Cardiac septum (tissue), 1 donor: ENCODE measurements around the gene AP2A2. TPM values are rescaled to one million over a fixed set of nuclear protein-coding genes. Genes with fewer than 3 reads are reported as not detected.

Experiments
- DNase-seq: peaks from one replicate; pipeline ENCODE4 v3.0.0-alpha.2; 2020; ENCODE audit warnings: low spot score
- intact Hi-C: fragments of 100-400 bp; cut with DNase I; formaldehyde crosslinking; loops from one replicate; pipeline ENCODE4 v1.14.0; 2022
- total RNA-seq: library from RNA; stranded (reverse); fragmentation: NEBNext Ultra II Directional; extraction: Animal tissue kit (Norgen Biotek cat#: 25700); gene quantifications from one replicate; pipeline ENCODE4 v1.2.1, GENCODE V29; 2021
- donor health status: DM: no; HTN: no; CAD: no.

AP2A2 gene
- total RNA-seq, 1 donor from 2014 or later = 40.3 TPM

DNA sequence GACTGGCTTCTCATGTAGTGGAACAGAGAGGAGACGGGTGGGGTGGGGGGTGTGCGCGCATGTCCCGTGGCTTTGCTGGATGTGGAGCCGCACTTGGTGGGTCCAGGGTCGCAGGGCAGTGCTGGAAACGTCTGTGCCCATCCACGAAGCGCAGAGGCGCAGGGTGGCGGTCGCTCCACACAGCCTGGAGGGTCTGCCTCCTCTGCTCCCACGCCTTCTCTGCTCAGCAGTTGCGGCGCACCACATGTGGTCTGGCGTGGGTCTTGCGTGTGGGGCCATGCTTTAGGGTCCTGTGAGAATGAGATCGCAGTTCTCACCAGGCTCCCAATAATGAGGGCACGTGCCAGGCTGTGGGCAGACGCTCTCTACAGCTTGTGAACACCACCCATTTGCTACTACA lies 60.2 kb downstream of the AP2A2 start:
- intact Hi-C loops = no loop called here
- no peak for DNase-seq

DNA sequence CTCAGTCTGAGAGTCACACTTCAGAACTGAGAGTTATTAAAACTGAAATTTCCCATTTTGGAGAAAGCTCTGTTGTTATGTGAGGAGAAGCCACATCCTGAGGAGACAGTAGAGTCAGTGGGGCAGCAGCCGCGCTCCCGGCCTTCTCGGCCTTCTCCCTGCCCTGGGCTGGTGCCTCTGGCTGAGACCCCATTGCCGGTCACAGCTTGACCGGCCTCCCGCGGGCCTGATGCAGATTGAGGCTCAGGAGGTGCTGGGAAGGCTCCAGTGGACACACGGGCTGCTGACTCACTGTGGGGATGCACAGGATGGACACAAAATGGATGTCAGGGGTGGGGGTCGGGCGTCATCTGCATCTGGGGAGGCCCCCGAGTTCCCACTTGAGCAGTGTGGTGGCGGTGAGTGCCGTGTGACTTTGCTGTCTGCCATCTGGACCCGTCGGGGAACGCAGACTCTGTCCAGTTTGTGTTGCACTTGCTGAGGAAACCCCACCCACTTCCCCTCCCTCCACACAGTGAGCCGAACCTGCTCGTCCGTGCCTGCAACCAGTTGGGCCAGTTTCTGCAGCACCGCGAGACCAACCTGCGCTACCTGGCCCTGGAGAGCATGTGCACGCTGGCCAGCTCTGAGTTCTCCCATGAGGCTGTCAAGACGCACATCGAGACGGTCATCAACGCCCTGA lies 60.7 kb downstream of the AP2A2 start:
- no peak for DNase-seq
- intact Hi-C loops = no loop called here

DNA sequence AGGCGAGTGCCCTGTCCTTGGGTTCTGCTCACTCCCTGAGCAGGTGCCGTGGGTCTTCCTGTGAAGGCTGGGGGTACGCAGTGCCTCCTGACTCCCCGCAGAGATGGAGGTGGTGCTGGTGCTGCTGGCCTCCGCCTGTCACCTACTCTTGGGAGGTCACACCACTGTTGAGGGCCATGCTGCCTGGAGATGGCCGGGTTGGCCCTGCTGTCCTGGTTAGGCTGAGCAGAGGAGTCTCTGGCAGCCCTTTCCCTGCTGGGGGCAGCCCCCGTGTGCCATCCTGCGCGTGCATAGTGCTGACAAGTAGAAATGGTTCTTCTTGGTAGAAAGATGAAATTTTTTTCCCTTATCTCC lies 61.3 kb downstream of the AP2A2 start:
- no peak for DNase-seq
- intact Hi-C loops = no loop called here

DNA sequence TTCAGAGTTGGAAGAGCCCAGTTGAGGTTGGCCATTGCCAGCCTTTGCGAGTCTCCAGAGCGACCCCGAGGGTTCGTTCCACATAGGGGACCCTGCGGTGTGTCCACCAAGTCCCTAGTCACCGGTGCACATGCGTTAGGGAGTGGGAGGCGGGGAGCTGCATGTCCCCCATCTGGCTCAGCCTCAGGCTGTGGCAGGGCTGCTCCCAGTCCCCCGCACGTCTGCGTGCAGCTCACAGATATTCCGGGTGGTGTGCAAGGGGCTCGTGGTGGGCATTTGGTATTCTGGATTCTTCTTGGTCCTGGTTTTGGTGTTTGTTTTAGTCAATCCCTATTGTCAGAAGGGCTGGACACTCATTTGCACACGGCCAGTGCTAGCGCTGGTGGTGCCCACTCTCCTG lies 62.0 kb downstream of the AP2A2 start:
- intact Hi-C loops = no loop called here

DNA sequence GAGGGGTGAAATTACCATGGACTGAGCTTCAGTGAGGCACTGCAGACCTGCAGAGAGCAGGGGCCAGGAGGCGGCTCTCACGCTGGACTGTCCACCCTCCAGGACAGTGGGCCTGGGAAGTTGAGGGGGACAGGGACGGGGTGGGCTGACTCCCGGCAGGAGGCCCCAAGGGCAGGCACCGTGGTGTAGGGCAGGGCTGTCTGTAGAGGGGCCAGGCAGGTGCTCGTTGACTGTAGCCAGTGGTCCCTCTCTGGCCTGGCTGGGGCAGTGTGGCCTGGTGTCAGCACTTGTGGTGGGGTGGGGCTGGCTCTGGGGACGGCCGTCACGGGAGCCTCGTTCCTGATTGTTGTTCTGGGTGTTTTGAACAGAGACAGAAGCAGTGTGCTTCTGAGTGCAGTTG lies 64.4 kb downstream of the AP2A2 start:
- no peak for DNase-seq
- intact Hi-C loops = no loop called here

More for the DNA sequence above, 62.0 kb downstream of the AP2A2 start:
- no peak for DNase-seq

DNA sequence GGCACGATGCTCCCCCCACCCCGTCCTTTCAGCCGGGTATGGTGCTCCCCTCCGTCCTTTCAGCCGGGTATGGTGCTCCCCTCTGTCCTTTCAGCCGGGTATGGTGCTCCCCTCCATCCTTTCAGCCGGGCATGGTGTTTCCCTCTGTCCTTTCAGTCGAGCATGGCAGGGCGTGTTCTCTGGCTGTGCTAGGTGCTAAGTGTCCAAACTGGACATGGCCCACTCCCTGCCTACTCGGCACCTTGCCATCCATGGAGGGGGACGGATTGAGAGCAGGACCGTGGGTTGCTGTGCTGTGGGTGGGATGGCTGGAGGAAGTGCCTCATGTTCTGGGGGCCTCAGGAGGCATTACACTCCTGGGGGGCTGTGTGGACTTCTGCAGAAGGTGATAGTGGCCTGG lies 65.4 kb downstream of the AP2A2 start:
- intact Hi-C loops = no loop called here
- DNase-seq = no peak

DNA sequence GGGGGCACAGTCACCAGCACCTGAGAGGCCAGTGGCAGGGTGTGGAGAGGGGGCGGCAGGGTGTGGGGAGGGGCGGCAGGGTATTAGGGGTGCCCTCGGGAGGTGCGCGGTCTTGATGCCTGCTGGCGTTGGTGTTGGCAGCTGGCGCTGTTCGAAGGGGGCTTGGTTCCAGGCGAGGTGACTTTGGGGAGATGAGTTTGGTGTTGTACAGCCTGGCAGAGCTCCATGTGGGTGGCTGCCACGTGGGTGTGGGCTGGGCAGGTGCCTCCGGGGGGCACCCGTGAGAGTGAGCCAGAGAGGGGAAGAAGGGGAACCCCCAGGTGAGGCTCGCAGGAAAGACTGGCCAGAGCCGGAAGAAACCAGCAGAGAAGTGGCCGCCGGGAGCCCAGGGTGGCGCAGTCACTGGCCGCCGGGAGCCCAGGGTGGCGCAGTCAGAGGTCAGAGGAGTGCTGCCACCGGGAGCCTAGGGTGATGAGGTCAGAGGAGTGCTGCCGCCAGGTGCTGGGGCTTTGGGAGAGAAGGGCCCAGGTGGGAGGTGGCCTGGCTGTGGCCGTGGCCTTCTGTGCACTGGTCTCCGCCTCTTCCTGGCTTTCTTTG lies 66.1 kb downstream of the AP2A2 start:
- DNase-seq = no peak
- intact Hi-C loops = no loop called here

DNA sequence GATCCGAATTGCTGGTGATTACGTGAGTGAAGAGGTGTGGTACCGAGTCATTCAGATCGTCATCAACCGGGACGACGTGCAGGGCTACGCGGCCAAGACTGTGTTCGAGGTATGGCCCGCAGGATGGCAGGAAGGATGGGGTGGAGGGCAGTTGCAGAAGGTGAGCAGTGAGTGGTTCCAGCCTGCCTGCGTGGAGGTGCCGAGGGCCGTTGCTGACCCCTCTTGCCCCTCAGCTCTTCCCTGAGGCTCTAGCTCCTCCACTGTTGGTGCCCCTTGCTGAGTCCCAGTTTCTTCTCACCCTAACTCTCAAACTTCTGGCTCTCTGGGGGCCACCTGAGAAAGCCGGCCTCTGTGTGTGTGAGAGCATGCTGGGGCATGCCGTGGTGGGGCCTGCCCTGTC lies 66.9 kb downstream of the AP2A2 start:
- intact Hi-C loops = no loop called here

DNA sequence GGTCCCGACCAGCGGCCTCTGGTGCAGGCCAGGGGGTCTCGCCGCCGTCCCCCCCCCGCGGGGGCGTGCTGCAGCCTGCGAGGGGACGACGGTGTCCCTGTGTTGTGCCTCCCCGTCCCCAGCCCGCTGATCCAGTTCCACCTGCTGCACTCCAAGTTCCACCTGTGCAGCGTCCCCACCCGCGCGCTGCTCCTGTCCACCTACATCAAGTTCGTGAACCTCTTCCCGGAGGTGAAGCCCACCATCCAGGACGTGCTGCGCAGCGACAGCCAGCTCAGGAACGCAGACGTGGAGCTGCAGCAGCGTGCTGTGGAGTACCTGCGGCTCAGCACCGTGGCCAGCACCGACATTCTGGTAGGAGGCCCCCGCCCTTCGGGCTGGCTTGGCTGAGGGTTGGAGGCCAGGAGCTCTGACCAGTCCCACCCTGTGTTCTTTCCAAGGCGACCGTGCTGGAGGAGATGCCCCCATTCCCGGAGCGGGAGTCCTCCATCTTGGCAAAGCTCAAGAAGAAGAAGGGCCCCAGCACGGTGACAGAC lies 68.0 kb downstream of the AP2A2 start:
- no peak for DNase-seq

More for the DNA sequence above, 66.9 kb downstream of the AP2A2 start:
- no peak for DNase-seq

DNA sequence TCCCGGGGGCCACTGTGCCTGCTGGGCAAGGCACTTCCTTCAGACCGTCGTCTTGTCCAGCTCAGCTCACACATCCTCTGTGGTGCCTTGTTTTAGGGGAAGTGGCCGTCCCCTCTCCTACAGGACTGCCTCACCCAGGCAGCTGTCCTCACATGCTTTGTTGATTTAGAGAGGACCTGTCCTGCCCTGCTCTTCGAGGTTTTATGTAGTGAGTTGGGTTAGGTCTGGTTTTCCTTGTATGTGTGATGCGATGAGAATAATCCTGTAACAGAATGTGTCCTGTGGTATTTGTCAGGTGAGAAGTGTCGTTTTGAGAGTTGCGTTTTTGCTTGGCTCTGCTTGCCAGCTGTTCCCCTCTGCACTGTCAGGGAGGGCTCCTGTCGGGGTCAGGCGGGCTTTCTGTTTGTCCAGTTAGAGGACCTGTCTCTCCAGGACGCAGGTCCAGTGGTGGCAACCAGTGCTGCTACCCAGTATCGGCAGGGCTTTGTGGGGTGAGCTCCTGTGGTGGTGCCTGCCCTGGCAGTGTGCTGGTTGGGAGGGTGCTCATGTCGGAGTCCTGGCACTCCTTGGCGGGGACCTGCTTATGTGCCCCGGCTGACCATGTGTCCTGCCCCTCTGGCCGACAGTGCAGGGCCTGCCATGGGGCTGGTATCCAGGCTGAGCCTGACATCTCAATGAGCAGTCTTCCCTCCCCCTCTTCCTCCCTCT lies 69.5 kb downstream of the AP2A2 start:
- no peak for DNase-seq
- intact Hi-C loops = no loop called here

More for the DNA sequence above, 68.0 kb downstream of the AP2A2 start:
- intact Hi-C loops = no loop called here

DNA sequence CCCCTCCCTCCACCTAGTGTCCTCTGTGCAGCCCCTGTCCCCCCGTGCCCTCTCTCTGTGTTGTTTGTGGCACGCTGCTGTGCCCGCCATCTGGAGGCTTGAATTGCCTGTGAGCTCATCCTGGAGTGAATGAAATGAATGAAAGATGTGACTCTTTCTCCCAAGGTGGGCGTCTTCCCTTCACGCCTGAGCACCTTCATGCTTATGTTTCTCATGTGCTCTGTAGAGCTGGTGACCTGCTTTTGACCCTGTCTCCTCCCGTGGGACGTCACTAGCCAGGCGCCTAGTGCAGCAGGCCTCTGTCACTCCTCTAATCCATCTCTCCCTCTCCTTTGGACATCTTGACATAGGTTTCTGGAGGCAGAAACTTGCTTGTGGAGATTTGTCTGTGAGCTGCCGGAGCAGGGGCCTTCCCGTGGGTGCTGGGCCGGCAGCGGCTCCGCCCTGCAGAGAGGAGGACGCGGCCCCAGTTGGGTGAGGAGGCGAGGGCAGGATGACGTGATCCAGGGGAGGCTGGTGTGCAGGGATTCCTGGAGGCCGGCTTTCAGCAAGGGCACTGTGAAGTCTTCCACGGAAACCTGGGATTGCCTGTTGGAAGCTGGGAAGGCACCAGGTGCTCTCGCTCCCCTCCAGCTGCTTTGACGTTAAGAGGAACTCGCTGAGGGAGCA lies 70.2 kb downstream of the AP2A2 start:
- no peak for DNase-seq
- intact Hi-C loops = no loop called here

DNA sequence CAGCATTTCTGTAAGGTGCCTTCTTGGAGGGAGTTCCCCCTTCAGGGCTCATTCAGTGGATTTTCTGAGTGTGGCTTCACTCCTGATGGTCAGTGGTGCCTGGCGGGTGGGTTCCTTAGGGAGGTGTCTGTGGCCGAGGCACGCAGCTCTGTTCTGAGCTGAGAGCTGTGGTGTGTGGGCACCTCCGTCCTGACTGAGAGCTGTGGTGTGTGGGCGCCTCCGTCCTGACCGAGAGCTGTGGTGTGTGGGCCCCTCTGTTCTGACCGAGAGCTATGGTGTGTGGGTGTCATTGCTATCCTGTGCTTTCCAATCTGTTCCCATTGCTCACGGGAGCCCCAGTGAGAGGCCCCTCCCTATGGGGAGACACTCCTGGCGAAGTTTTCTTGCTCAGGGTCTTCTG lies 71.0 kb downstream of the AP2A2 start:
- no peak for DNase-seq
- intact Hi-C loops = no loop called here

DNA sequence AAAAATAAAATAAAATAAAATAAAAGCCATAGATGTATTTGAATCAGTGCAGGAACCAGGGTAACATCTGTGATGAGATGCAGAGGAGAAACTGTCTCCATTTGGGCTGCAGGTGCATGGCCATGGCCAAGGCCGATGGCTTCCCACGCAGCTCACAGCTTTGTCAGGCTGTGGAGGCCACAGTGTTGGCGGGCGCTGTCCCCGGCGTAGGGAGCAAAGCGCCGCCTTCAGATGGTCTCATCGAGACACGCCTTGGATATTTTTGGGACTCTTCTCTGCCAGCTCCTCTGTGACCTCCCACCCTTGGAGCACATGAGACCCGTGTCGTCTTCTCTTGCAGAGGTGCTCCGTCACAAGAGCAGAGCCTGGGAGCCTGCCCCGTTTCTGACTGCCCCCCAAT lies 72.2 kb downstream of the AP2A2 start:
- DNase-seq = no peak
- intact Hi-C loops = no loop called here

DNA sequence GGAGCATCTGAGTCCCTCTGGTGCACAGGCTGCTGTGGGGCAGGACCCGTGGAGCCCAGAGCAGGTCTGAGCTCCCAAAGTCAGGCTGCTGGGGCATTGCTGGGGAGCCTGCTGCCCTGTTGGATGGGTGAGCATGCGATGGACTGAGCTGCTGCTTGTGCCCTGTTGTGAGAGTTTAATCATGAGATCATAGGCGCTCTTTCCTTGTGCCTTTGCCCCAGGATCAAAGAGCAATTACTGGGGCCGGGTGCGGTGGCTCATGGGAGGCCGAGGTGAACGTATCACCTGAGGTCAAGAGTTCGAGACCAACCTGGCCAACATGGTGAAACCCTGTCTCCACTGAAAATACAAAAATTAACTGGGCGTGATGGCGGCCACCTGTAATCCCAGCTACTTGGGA lies 73.3 kb downstream of the AP2A2 start:
- no peak for DNase-seq
- intact Hi-C loops = no loop called here

DNA sequence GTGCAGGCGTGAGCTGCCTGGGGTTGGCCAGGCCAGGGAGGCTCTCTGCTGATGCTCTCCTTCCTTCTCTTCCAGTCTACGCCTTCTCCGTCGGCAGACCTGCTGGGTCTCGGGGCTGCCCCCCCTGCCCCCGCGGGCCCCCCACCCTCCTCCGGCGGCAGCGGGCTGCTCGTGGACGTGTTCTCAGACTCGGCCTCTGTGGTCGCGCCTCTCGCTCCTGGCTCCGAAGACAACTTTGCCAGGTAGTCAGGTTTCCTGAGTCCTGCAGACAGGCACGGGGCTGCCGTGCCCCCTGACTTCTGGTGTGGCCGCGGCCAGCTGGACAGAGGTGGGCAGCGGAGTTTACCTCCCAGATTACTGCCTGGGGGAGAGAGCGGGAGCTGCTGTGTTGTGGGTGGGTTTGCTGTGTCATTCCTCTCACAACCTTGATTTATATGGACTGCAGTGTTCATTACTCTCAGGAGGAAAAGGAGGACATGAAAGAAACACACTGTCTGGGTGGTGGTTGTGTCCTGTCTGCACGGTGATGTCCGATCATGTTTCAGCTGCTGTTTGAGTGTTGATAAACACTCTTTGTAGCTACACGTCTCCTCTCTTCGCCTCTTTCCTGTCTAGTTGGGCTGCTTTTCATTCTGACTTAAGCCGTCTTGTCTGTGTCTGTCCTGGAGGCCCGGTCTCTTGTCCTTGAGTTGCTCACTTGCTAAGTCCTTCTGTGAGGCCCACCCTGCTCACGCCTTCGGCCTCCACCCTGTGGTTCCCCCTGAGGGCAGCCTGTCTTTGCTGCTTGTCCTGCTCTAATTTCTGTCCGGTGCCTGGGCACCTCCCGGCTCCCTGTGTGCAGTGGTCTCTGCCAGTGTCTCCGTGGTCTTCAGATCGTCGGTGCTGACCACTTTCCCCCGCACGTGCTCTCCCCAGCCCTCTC lies 74.9 kb downstream of the AP2A2 start:
- intact Hi-C loops = no loop called here
- no peak for DNase-seq

DNA sequence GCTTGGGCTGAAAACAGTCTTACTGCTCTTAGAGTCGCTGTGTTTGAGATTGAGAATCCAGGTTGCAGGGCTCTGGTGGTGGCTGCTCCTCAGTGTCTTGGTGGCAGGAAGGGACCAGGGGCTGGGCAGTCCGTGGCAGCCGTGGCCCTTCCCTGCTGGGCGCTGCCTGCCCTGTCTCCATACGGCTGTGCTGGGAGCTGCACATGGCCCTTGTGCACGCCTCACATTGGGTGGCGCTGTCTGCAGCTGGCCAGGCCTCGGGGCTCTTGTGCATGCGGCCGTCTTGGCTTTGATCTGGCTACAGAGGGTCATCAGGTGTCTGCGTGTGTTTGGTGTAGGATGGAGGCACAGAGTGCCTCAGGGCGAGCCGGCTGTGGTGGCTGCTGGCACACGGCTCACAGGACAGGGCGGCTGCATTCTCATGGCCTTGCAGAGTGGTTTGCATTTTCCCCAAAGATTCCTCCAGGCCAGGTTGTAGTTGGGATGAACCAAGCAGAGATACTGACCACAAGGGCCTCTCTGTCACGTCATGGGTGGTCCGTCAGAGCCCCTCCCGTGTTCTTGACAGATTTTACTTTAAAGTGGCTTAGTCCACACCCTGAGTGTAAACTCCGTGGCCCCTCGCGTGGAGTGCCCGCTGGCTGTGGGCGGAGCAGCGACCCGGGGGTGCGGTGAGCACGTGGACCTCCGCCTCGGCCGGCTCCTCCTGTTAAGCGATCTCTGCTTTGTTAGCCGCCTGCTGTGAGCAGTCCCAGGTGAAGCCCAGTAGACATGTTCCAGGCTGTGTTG lies 76.1 kb downstream of the AP2A2 start:
- no peak for DNase-seq
- intact Hi-C loops = no loop called here

DNA sequence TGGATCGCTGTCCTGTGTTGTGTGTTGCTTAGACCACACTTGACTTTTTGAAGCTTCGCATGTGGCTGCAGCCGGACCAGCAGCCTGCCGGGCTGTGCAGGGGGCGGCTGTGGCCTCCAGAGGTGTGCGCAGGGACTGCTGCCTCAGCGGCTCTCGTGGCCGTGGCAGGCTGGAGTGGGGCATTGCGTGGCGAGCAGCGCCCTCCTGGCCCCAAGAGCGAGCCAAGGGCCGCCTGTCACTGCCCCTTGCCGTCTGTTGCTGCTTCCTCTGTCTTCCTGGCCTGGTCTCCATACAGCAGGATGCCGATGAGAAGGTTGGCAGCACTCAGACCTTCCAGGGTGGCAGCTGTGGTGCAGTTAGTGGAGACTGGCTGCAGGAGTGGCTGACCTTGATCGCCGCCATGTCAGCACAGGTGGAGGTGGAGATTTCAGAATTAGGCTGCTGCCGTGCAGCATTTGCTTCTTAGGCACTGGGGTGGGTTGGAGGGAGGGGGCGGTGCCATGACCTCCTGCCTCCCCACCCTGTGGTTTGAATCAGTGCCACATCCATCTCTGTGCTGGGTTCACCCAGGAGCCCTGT lies 76.8 kb downstream of the AP2A2 start:
- intact Hi-C loops = no loop called here
- no peak for DNase-seq

DNA sequence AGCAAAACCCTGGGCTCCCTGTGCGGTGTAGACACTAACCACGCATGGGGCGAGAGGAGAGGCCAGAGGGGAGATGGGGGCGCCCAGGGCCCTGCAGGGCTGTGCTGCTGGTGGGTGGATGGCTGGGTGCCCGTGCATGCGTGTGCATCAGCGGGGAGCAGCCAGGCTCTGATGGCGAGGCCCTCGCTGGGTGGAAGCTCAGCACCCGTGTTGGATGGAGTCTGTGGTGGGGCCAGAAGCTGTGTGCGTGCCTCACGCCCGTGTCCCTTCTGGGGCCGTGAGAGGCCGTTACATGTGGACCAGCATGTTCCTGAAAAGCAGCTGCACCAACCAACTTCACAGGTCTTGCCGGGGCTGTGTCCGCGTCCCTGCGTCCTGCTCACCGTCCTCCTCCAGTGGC lies 77.5 kb downstream of the AP2A2 start:
- intact Hi-C loops = no loop called here
- no peak for DNase-seq
